Measurements from ENCODE around the gene PEAR1.

Gene PEAR1

DNA sequence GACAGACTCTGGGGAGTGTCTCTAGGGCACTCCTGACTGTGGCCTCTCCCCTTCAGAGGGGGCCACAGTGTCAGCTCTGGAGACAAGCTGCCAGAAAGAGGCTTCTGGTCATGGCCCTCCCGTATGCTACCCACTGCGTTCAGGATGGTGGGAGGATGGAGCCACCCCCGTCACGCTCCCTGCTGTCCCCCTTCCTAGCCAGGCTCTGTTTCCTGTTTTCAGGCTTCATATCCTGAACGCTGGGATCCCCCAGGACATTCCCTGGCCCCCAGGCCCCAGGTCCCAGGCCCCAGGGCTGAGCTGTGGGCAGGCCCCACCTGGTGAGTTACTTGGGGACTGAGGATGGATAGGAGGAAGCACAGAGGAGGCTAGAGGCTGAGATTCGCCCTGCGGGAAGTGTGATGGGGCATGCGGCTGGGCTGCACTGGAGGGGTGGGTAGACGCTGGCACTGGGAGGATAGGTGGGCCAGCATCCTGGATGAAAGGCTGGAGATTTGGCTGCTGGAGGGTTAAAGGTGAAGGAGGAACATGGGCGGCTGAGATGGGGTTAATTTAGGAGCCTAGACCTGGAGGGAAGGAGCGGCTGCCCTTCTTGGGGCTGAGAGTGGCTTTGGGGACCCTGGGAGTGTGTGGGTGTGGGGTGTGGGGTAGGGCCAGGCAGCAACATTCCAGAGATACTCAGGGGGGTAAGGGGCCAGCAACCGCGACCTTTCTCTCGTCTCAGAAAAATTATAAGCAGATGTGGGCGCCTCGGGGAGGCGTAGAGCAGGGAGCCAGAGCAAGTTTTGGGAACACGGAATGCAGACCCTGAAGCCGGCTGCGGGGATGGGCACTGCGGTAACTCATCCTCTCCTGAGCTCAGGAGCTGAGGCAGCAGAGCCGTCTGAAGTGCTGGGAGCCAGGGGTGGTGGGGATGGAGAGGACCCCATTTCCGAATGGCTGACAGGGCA, 8.7 kb downstream of the PEAR1 start:
- DNase-seq (ENCODE audit: low read depth): no peak

GRCh38 chr1:156903328-156904091, 10.0 kb downstream of the PEAR1 start:
- no peak for DNase-seq (ENCODE audit: low read depth)

DNA sequence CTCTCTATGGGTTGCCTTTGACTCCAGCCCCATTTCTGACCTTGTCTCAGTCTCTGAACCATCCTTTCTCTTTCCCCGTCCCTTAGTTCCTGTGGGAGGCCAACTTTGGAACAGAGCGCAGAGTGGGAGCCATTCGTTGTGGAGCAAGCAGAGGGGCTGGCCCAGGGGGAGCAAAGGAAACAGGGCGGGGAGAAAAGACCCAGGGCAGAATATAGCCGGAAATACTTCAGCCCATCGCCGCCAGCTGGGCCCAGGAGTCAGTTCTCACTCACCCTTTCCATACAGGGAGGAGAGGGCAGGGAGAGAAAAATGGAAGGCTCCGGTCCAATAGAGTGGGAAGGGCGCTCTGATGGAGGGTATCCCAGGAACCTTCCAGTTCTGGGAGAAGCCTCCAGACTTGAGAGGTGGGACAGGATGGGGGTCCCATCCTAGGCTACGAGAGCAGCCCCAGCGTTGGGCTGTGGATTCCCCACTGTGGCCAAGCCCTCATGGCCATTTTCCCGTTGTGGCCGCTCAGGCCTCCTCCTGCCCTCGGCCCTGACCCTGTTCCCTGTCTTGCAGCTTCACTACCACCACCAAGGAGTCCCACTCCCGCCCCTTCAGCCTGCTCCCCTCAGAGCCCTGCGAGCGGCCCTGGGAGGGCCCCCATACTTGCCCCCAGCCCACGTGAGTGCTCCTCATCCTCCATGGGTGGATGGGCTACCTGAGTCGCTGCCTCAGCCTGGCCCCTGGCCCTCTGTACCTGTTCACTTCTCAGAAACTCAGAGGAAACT, 10.9 kb downstream of the PEAR1 start:
- no peak for DNase-seq (ENCODE audit: low read depth)

GRCh38 chr1:156905176-156905575, 11.7 kb downstream of the PEAR1 start:
- DNase-seq (ENCODE audit: low read depth): no peak

DNA sequence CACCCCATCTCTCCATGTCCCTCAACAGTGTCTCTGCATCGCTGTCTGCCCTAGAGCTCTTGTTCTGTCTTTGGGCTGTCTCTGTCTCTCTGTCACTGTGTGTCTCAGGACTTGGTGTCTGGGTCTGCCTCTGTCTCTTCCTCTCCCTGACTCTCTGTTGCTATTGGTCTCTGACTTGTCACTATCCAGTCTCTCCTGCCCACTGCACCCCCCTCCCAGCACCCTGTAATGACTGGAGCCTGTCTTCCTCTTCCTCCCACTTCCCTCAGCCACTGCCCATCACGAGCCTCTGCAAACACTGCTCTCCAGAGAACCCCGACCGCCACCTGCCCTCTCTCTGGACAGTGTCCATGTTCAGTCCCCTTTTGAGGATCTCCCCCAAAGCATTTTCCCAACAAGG, 12.1 kb downstream of the PEAR1 start:
- no peak for DNase-seq (ENCODE audit: low read depth)

DNA sequence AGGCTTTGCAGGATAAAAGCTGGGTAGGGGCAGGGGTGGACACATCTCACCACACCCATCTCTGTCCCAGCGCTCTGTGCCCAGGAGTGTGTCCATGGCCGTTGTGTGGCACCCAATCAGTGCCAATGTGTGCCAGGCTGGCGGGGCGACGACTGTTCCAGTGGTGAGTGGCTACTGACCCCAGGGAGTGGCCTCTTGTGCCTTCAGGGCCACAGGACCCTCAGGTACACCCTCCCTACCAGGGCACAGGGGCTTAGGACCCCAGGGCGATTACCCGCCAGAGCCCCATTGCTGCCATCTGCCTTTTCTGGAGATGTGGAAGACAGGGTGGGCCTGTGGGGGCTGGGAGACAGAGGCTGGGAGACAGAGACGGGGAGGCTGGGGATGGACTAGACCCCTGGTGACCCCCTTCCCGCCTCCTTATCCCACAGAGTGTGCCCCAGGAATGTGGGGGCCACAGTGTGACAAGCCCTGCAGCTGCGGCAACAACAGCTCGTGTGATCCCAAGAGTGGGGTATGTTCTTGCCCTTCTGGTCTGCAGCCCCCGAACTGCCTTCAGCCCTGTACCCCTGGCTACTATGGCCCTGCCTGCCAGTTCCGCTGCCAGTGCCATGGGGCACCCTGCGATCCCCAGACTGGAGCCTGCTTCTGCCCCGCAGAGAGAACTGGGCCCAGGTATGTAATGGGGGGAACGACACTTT, 12.8 kb downstream of the PEAR1 start:
- DNase-seq (ENCODE audit: low read depth): no peak

- DNase-seq (ENCODE audit: low read depth): no peak
These were observed 15.0 kb downstream of the PEAR1 start for GRCh38 chr1:156908541-156908940.

DNA sequence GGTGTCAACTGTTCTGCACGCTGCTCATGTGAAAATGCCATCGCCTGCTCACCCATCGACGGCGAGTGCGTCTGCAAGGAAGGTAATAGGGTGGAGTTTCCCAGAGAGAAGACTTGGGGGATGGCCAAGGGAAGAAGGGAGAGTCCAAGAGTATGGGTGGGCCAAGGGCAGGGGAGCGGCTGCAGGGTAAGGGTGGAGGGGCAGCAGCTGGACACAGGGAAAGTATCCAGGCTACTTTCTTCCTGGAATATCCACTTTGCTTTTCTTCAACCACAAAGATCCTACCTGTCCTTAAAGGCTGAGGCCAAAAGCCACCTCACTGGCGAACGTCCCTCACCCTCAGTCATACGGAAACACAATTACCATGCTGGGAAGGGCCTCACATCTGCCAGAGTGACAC, 15.4 kb downstream of the PEAR1 start:
- DNase-seq (ENCODE audit: low read depth): no peak

DNA sequence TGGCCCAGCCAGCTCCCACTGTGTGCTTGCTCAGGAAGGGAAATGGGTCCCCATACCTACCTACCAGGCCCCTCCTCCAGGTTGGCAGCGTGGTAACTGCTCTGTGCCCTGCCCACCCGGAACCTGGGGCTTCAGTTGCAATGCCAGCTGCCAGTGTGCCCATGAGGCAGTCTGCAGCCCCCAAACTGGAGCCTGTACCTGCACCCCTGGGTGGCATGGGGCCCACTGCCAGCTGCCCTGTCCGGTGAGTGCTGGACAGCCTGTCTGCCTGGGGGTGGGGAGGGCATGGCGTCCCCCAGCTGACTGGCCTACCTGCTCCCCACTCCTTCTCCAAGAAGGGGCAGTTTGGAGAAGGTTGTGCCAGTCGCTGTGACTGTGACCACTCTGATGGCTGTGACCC, 16.2 kb downstream of the PEAR1 start:
- no peak for DNase-seq (ENCODE audit: low read depth)

DNA sequence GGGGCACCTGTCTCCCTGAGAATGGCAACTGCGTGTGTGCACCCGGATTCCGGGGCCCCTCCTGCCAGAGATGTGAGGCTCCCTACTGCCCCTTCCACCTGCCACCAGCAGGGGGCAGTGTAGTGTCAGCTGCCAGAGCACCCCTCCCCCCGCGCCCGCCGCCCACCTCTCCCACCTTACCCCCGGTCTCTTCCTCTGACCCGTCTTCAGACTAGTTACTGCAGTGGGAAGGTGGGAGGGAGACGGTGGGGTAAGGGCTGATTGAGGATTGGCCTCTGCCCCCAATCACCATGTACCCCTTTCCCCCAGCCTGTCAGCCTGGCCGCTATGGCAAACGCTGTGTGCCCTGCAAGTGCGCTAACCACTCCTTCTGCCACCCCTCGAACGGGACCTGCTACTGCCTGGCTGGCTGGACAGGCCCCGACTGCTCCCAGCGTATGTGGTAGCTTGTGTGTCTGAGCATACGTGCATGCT, 16.8 kb downstream of the PEAR1 start:
- peak; percentile 62 for DNase-seq (ENCODE audit: low read depth)

DNA sequence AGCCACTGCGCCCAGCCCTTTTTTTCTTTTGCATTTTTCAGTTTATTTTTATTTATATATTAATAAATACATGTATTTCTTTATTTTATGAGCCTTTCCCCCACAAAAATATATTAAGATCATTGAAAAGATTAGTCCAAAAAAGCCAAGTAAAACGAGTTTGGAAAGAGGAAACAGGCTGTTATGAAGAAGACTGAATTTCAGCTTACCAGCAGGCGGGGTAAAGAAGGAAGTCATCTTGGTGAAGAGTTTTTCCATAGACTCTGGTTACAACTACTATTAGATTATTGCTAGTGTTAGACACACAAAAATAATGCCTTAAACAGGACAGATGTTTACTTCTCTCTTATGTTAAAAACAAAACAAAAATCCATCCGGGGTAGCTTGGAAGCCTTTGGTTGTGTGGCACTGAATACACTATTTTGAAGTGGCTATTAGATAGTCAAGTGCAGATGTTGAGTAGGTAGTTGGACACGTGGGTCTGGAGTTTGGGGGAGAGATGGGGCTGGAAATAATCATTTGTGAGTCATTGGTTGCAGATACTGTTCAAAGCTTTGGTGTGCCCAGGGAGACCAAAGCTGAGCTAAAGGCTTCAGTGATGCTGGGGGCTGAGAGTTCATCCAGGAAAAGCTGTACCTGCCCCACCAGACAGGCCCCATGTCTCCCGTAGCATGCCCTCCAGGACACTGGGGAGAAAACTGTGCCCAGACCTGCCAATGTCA, 18.2 kb downstream of the PEAR1 start:
- DNase-seq (ENCODE audit: low read depth): no peak

DNA sequence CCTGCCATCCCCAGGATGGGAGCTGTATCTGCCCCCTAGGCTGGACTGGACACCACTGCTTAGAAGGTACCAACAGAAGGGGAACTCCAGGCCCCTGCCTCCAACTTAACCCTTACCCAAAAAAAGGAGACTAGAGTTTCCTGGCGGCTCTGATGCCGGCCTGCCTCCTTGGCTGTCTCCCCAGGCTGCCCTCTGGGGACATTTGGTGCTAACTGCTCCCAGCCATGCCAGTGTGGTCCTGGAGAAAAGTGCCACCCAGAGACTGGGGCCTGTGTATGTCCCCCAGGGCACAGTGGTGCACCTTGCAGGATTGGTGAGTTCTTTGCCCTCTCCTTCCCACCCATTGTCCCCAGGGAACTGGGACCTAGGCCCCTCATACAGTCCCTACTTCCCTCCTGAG, 18.8 kb downstream of the PEAR1 start:
- no peak for DNase-seq (ENCODE audit: low read depth)

DNA sequence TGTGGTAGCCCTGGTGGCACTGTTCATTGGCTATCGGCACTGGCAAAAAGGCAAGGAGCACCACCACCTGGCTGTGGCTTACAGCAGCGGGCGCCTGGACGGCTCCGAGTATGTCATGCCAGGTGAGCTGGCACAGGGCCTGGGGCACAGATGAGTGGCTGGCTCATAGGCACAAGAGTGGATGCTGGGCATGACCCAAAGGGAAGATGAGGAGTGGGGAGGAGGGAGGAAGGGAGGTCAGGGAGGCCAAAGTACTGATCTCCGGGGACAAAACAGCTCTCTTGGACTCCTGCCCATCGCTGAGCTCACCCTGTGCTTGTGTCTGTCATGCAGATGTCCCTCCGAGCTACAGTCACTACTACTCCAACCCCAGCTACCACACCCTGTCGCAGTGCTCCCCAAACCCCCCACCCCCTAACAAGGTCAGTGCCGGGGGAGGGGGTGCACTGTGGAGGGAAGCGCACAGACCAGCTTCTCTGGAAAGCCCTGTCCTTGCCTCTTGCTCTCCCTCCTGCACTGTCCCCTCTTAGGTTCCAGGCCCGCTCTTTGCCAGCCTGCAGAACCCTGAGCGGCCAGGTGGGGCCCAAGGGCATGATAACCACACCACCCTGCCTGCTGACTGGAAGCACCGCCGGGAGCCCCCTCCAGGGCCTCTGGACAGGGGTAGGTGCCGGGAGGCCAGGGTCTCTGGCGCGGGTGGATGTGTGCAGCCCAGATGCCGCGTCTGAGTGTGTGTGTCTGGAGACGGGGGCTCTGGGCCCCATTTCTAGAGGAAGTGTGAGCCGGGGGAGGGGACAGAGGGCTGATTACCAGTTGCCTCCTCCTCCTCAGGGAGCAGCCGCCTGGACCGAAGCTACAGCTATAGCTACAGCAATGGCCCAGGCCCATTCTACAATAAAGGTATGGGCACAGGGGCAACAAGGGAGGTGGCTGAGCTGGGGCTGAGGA, 19.6 kb downstream of the PEAR1 start:
- DNase-seq (ENCODE audit: low read depth): no peak

- no peak for DNase-seq (ENCODE audit: low read depth)
These were observed 20.4 kb downstream of the PEAR1 start for GRCh38 chr1:156913809-156914387.

DNA sequence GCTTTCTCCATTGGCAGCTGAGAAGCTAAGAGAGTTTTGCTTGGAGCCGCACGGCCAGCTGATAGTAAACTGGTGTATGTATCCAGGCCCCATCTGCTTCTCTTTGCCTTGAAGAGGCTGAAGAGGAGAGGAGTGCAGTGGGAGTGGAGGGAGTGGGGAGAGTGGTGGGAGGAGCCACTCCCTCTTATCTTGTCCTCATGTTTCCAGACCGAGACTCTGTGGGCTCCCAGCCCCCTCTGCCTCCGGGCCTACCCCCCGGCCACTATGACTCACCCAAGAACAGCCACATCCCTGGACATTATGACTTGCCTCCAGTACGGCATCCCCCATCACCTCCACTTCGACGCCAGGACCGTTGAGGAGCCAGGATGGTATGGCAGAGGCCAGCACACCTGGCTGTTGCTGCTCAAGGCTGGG, 20.9 kb downstream of the PEAR1 start:
- no peak for DNase-seq (ENCODE audit: low read depth)

- peak; percentile 83 for DNase-seq (ENCODE audit: low read depth)
These were observed 26.9 kb downstream of the PEAR1 start, which contains the start of gene LRRC71 for GRCh38 chr1:156920233-156921052. LRRC71 (plus strand) TSS chr1:156920632; CDS start chr1:156920804, 172 bp downstream.

- no peak for DNase-seq (ENCODE audit: low read depth)
These were observed 27.6 kb downstream of the PEAR1 start for GRCh38 chr1:156921053-156921529.

DNA sequence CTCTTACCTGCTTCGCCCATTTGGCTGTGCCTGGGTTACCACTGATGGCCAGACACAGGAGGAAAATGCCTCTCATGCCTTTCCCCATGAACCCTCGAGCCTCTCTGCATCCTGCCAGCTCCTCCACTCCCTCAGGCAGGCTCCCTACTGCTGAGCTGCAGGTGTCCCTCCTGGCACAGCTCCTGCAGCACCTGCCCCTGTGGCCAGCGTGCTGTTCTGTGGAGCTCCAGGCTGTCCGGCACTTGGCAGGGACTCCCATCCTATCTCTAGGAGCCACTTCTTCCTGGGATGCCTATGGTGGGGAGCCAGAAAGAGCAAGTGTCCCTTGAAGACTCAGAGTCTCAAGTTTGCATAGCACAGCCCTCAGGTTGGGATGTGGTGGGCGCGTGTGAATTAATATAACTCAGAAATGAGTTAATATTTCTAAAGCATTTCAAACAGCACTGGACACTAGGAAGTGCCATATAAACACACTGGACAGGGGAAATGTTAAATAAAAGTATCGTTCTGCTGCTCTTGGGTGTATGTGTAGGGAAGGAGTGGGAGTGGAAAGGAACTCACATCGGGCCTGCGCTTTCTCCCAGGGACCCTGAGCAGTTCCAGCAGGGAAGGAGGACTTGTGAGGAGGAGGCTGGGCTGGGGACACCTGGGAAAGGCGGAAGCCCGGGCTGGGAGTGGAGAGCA, 29.6 kb downstream of the PEAR1 start:
- no peak for DNase-seq (ENCODE audit: low read depth)

All from activated T-cell treated with anti-CD3 and anti-CD28 coated beads for 48 hours (primary cell).